GM15510 (cell line): ENCODE results near the gene ZNF775.

Experiments
- POLR2A ChIP-seq: IDR thresholded peaks from 3 replicates; pipeline ENCODE4 v1.6.1; 2011; ENCODE audit warnings: borderline replicate concordance; ENCODE audit not compliant: insufficient read length; ENCODE audit errors: extremely low read depth

Gene ZNF775

GRCh38 chr7:150396426-150396825 lies 17.3 kb downstream of the ZNF775 start:
- no peak for TF ChIP-seq POLR2A

- TF ChIP-seq POLR2A, result no peak
Measured at GRCh38 chr7:150396851-150397260, 17.7 kb downstream of the ZNF775 start.

GRCh38 chr7:150397346-150398107 lies 18.4 kb downstream of the ZNF775 start:
- no peak for TF ChIP-seq POLR2A

- TF ChIP-seq POLR2A, result no peak
Measured at GRCh38 chr7:150398108-150398964, 19.2 kb downstream of the ZNF775 start.

- TF ChIP-seq POLR2A, result no peak
Measured at GRCh38 chr7:150398965-150399320, 19.8 kb downstream of the ZNF775 start.

GRCh38 chr7:150399421-150400007 lies 20.4 kb downstream of the ZNF775 start:
- no peak for TF ChIP-seq POLR2A

GRCh38 chr7:150400008-150400787 lies 21.1 kb downstream of the ZNF775 start:
- TF ChIP-seq POLR2A, result no peak

- no peak for TF ChIP-seq POLR2A
Measured at GRCh38 chr7:150400788-150401423, 21.8 kb downstream of the ZNF775 start.

- TF ChIP-seq POLR2A, result no peak
Measured at GRCh38 chr7:150401424-150401790, 22.3 kb downstream of the ZNF775 start.

- no peak for TF ChIP-seq POLR2A
Measured at GRCh38 chr7:150401861-150402631, 22.9 kb downstream of the ZNF775 start.

- TF ChIP-seq POLR2A, result no peak
Measured at GRCh38 chr7:150402671-150403321, 23.7 kb downstream of the ZNF775 start.

- no peak for TF ChIP-seq POLR2A
Measured at GRCh38 chr7:150403376-150404171, 24.4 kb downstream of the ZNF775 start.
